SU-DHL-6 (cell line): Measurements from ENCODE around the gene ZBTB8OS.

ENCODE experiments used
- CTCF ChIP-seq: fragments of 200-600 bp; sonication (generic); IDR thresholded peaks from one replicate; pipeline ENCODE4 v1.5.1; 2017; ENCODE audit warnings: antibody characterized with exemption, mild to moderate bottlenecking, low read length, moderate library complexity; ENCODE audit not compliant: insufficient read depth, poor library complexity, severe bottlenecking
- EZH2phosphoT487 ChIP-seq: fragments of 200-600 bp; sonication (generic), shearing (Covaris generic); conservative IDR thresholded peaks from 2 replicates; pipeline ENCODE4 v1.6.1; 2018; ENCODE audit warnings: mild to moderate bottlenecking, antibody characterized with exemption, low read length, moderate library complexity, mixed read lengths

- TF ChIP-seq CTCF (no peak), EZH2phosphoT487 (no peak)
Measured at GRCh38 chr1:32611859-32612188, 38.5 kb downstream of the ZBTB8OS start.
